Measurements from ENCODE around the gene NDUFB8. TPM values are rescaled to one million over a fixed set of nuclear protein-coding genes. Genes with fewer than 3 reads are reported as not detected.
"Not testable (repeated sequence)": the region's sequence is repeated elsewhere in the genome, so short reads cannot be mapped to it uniquely, and the experiment has no call there.

NDUFB8 gene
- total and polyA plus RNA-seq, 2 donors (not counting 3 experiments of a cell fraction or from before 2014, with no cell fraction given) = 193 to 526 TPM

- CTCF ChIA-PET = interaction anchor here (3.4 kb wide), 1 partner anchor 13 kb away, joined by 13 read pairs; no protein-coding TSS in a partner anchor
- no peaks in the 10 kb centered on the region for H3K79me2 ChIP-seq (ENCODE audit: control insufficient read depth, insufficient read depth, low read length)
These were observed 46.1 kb upstream of the NDUFB8 start for GRCh38 chr10:100575585-100576281.

GRCh38 chr10:100575146-100575545, 45.5 kb upstream of the NDUFB8 start:
- CTCF ChIA-PET; BruUV-seq (replicated peaks): not testable (repeated sequence)

More at GRCh38 chr10:100575585-100576281, 46.1 kb upstream of the NDUFB8 start:
- TF ChIP-seq JUN (IDR thresholded peaks at IDR 0.05; ENCODE audit: borderline replicate concordance, insufficient read depth, insufficient read length, low read depth) (no peak), EZH2 (IDR thresholded peaks at IDR 0.05; ENCODE audit: borderline replicate concordance, low read depth, low read length, severe bottlenecking) (no peak), POLR2A (IDR thresholded peaks at IDR 0.05; ENCODE audit: low read depth, low read length) (no peak), CTCF (IDR thresholded peaks at IDR 0.05; ENCODE audit: extremely low read depth in 1 of 2, insufficient read depth in 1 of 2, low read depth in 1 of 2, low read length in 2 of 2) (no peak), MYC (IDR thresholded peaks at IDR 0.05; ENCODE audit: low read depth, low read length) (no peak), GATA2 (IDR thresholded peaks at IDR 0.05; ENCODE audit: insufficient read depth, insufficient read length, low read depth, low read length) (no peak), POLR2AphosphoS5 (IDR thresholded peaks at IDR 0.05; ENCODE audit: insufficient read depth, low read depth, low read length) (no peak), MAX (IDR thresholded peaks at IDR 0.05; ENCODE audit: insufficient read depth, insufficient read length) (no peak)
- DNase-seq (ENCODE audit: low read depth, low spot score) = no peak
- POLR2A ChIA-PET = no interaction called here
- Histone ChIP-seq H3K9ac (replicated peaks; ENCODE audit: extremely low read depth, insufficient read depth, low read length) (no peak overlapping the region), H3K36me3 (ENCODE audit: control insufficient read depth in 2 of 2, extremely low read depth in 1 of 2, insufficient read depth in 2 of 2, low read length in 2 of 2) (no peaks in the 10 kb centered on the region), H3K27me3 (ENCODE audit: control insufficient read depth in 2 of 2, insufficient read depth in 2 of 2, low read length in 2 of 2) (peaks cover 10 to 18% of the 10 kb centered on the region in 2 experiments), H3K9me3 (replicated peaks; ENCODE audit: control insufficient read depth, insufficient read depth, low read length) (no peaks in the 10 kb centered on the region), H3K9me1 (replicated peaks; ENCODE audit: control insufficient read depth, extremely low read depth, insufficient read depth, low read length) (no peaks in the 10 kb centered on the region), H3K27ac (ENCODE audit: insufficient read depth, low read depth, low read length) (no peak overlapping the region), H3K4me1 (ENCODE audit: control insufficient read depth, extremely low read depth, insufficient read depth, low read length) (no peaks in the 10 kb centered on the region), H2AFZ (ENCODE audit: low read depth, low read length) (no peak overlapping the region), H4K20me1 (replicated peaks; ENCODE audit: control insufficient read depth, extremely low read depth, insufficient read depth, low read length) (no peaks in the 10 kb centered on the region), H3K4me2 (ENCODE audit: insufficient read depth, low read length) (no peak overlapping the region), H3K4me3 (replicated peaks in 1 of 3; ENCODE audit: insufficient read depth in 1 of 3, low read depth in 1 of 3, low read length in 3 of 3) (no peak overlapping the region)
- intact Hi-C loops (cut with micrococcal nuclease) = no loop called here
- FAIRE-seq = no peak
- no TSS peak for BruUV-seq (replicated peaks)
- dilution Hi-C loops (cut with MboI; ENCODE audit: extremely low pct_ligation_motif_present, low sequenced_read_pairs) = no loop called here

More at GRCh38 chr10:100575146-100575545, 45.5 kb upstream of the NDUFB8 start:
- H3K27ac ChIP-seq (ENCODE audit: insufficient read depth, low read depth, low read length); DNase-seq (ENCODE audit: low read depth, low spot score); H3K9ac ChIP-seq (replicated peaks; ENCODE audit: extremely low read depth, insufficient read depth, low read length); H3K79me2 ChIP-seq (ENCODE audit: control insufficient read depth, insufficient read depth, low read length); intact Hi-C loops (cut with micrococcal nuclease); H3K9me3 ChIP-seq (replicated peaks; ENCODE audit: control insufficient read depth, insufficient read depth, low read length); H3K4me1 ChIP-seq (ENCODE audit: control insufficient read depth, extremely low read depth, insufficient read depth, low read length); H4K20me1 ChIP-seq (replicated peaks; ENCODE audit: control insufficient read depth, extremely low read depth, insufficient read depth, low read length); H3K9me1 ChIP-seq (replicated peaks; ENCODE audit: control insufficient read depth, extremely low read depth, insufficient read depth, low read length); POLR2A ChIA-PET; H2AFZ ChIP-seq (ENCODE audit: low read depth, low read length); H3K36me3 ChIP-seq (ENCODE audit: control insufficient read depth in 2 of 2, extremely low read depth in 1 of 2, insufficient read depth in 2 of 2, low read length in 2 of 2); H3K4me2 ChIP-seq (ENCODE audit: insufficient read depth, low read length); FAIRE-seq; dilution Hi-C loops (cut with MboI; ENCODE audit: extremely low pct_ligation_motif_present, low sequenced_read_pairs); H3K4me3 ChIP-seq (replicated peaks in 1 of 3; ENCODE audit: insufficient read depth in 1 of 3, low read depth in 1 of 3, low read length in 3 of 3): not testable (repeated sequence)
- H3K27me3 ChIP-seq (ENCODE audit: control insufficient read depth in 2 of 2, insufficient read depth in 2 of 2, low read length in 2 of 2) = peaks cover 16 to 19% of the 10 kb centered on the region in 2 experiments
